ENCODE results near the gene CDH23.

- TF ChIP-seq PBX3 (IDR thresholded peaks at IDR 0.05) (no peak), KDM1A (IDR thresholded peaks at IDR 0.05; ENCODE audit: low read depth) (no peak), POLR2A (IDR thresholded peaks at IDR 0.05; ENCODE audit: low read length) (no peak)
These were observed 189.0 kb downstream of the CDH23 start for GRCh38 chr10:71585564-71586290.

Measured in A549 (cell line).